WI38 (cell line): Measurements from ENCODE around the gene HP.

Experiments used
- H3K4me3 ChIP-seq: 2 replicates; pipeline ENCODE4 v1.5.1; 2011; ENCODE audit warnings: low read depth, mild to moderate bottlenecking, control low read depth, low read length
- CTCF ChIP-seq: IDR thresholded peaks from 2 replicates; pipeline ENCODE4 v1.5.1; 2012; ENCODE audit warnings: low read depth, mild to moderate bottlenecking, control low read depth, low read length

Gene HP

GRCh38 chr16:72094266-72094610 lies 39.9 kb downstream of the HP start:
- peak overlapping the region; percentile 99 for H3K4me3 ChIP-seq
- no peak for TF ChIP-seq CTCF

- no peak overlapping the region for H3K4me3 ChIP-seq
- TF ChIP-seq CTCF: no peak
These were observed 44.6 kb downstream of the HP start for GRCh38 chr16:72098936-72099335.

GRCh38 chr16:72099377-72099818 lies 45.1 kb downstream of the HP start:
- peak; percentile 24; the same call in 1 of the 2 replicates for TF ChIP-seq CTCF
- H3K4me3 ChIP-seq: no peak overlapping the region

GRCh38 chr16:72101195-72101594 lies 46.9 kb downstream of the HP start:
- no peak for TF ChIP-seq CTCF
- H3K4me3 ChIP-seq: no peak overlapping the region

GRCh38 chr16:72104905-72105304 lies 50.6 kb downstream of the HP start:
- H3K4me3 ChIP-seq: no peak overlapping the region
- TF ChIP-seq CTCF: no peak

- no peak for TF ChIP-seq CTCF
- H3K4me3 ChIP-seq: no peak overlapping the region
These were observed 51.7 kb downstream of the HP start for GRCh38 chr16:72105978-72106377.

GRCh38 chr16:72107371-72107770 lies 53.1 kb downstream of the HP start:
- no peak for TF ChIP-seq CTCF
- H3K4me3 ChIP-seq: no peak overlapping the region
